Natural killer cell (primary cell): ENCODE measurements around the gene ACSS2. TPM values are rescaled to one million over a fixed set of nuclear protein-coding genes. Genes with fewer than 3 reads are reported as not detected.
"Not testable (repeated sequence)": the region's sequence is repeated elsewhere in the genome, so short reads cannot be mapped to it uniquely, and the experiment has no call there.

Source experiments
- ATAC-seq, 3 donors: fragments of 150-1000 bp in 2 of 3; fragments of 200-7000 bp in 1 of 3; cut with Tn5 transposase; 1 replicate in 1 of 3; 2 replicates in 2 of 3; pipeline ENCODE4 v1.10.0; 2021; ENCODE audit warnings: mild to moderate bottlenecking in 2 of 3, moderate library complexity in 2 of 3
- DNase-seq, 2 donors: peaks; one replicate each; pipeline versions ENCODE4 v3.0.0 to v3.0.0-alpha.2; 2013 to 2021; ENCODE audit warnings: mixed read lengths in 1 of 2
- H3K27ac ChIP-seq: one replicate; pipeline ENCODE4 v1.5.1; 2013; ENCODE audit warnings: mild to moderate bottlenecking, low read length
- H3K27me3 ChIP-seq: one replicate; pipeline ENCODE4 v1.6.1; 2013; ENCODE audit warnings: low read length; ENCODE audit not compliant: control insufficient read depth, insufficient read depth
- H3K36me3 ChIP-seq: one replicate; pipeline ENCODE4 v1.6.1; 2013; ENCODE audit warnings: low read length; ENCODE audit not compliant: control insufficient read depth, insufficient read depth
- H3K4me1 ChIP-seq: one replicate; pipeline ENCODE4 v1.6.1; 2013; ENCODE audit warnings: low read length; ENCODE audit not compliant: control insufficient read depth, insufficient read depth
- H3K4me3 ChIP-seq: one replicate; pipeline ENCODE4 v1.5.1; 2013; ENCODE audit warnings: low read length
- H3K9me3 ChIP-seq: one replicate; pipeline ENCODE4 v1.6.1; 2013; ENCODE audit warnings: low read length; ENCODE audit not compliant: control insufficient read depth, insufficient read depth
- H3K27ac Mint-ChIP-seq, 2 donors: one replicate each; pipeline ENCODE4 v1.8.0; 2022; ENCODE audit warnings: mild to moderate bottlenecking in 2 of 2, mixed read lengths in 2 of 2, moderate library complexity in 1 of 2
- H3K27me3 Mint-ChIP-seq, 2 donors: one replicate each; pipeline ENCODE4 v1.8.0; 2022; ENCODE audit warnings: low read depth in 2 of 2, mixed read lengths in 2 of 2
- H3K36me3 Mint-ChIP-seq: one replicate; pipeline ENCODE4 v1.8.0; 2022; ENCODE audit warnings: mixed read lengths
- H3K4me1 Mint-ChIP-seq, 2 donors: one replicate each; pipeline ENCODE4 v1.8.0; 2022; ENCODE audit warnings: mixed read lengths in 2 of 2
- H3K4me3 Mint-ChIP-seq: one replicate; pipeline ENCODE4 v1.8.0; 2022; ENCODE audit warnings: mild to moderate bottlenecking, moderate library complexity, mixed read lengths
- H3K9me3 Mint-ChIP-seq, 2 donors: one replicate each; pipeline ENCODE4 v1.8.0; 2022; ENCODE audit warnings: mixed read lengths in 2 of 2
- WGBS: methylation state at CpG from one replicate; pipeline ENCODE4 v1.1.7; 2013; ENCODE audit warnings: missing lambda C conversion rate; ENCODE audit not compliant: insufficient coverage; 5-methylcytosine and 5-hydroxymethylcytosine counted together
- intact Hi-C: fragments of 100-400 bp; cut with micrococcal nuclease; formaldehyde crosslinking; loops from one replicate; pipeline ENCODE4 v1.14.2; 2022
- total RNA-seq, 4 donors: library from RNA; stranded (reverse); fragments of 120-200 nt in 1 of 4; gene quantifications; one replicate each; pipeline versions ENCODE4 v1.2.3 to v1.2.4, GENCODE V29; 2013 to 2022
- TF ChIP-seq, protein P1 (sequence below): fragments of 200-600 bp; IDR thresholded peaks from one replicate; pipeline ENCODE4 v1.8.0; 2022; ENCODE audit warnings: antibody characterized with exemption

The ACSS2 gene
- total RNA-seq, 3 donors from 2014 or later (not counting 1 experiment from before 2014, with no cell fraction given) = 2.4 to 11.4 (median 7.5) TPM

DNA sequence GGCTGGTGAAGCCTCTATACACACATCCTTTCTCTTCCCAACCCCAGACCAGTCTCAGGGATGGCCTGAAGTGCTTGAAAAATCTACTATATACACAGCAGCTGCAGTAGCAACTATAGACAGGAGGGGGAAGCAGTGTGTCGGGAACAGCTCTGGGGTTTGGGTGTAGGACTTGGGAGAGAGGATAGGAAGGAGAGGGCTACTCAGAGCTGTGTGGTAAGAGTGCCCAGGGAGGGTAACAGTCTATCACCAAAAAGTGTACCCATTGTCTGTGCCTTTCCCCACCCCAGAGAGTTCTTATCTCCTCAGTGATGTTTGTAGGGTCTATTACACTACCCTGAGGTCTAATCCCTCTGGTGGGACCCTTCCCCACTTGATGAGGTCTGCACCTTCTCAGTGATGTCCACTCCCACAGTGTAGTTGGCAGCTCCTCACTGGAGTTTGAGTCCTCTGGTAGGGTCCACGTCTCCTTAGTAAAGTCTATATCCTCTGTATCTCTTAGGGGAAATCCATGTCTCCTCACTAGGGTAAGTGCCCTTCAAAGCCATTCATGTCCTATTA, 2.2 kb upstream of the ACSS2 start:
- ATAC-seq = no peak
- TF ChIP-seq, protein P1, sequence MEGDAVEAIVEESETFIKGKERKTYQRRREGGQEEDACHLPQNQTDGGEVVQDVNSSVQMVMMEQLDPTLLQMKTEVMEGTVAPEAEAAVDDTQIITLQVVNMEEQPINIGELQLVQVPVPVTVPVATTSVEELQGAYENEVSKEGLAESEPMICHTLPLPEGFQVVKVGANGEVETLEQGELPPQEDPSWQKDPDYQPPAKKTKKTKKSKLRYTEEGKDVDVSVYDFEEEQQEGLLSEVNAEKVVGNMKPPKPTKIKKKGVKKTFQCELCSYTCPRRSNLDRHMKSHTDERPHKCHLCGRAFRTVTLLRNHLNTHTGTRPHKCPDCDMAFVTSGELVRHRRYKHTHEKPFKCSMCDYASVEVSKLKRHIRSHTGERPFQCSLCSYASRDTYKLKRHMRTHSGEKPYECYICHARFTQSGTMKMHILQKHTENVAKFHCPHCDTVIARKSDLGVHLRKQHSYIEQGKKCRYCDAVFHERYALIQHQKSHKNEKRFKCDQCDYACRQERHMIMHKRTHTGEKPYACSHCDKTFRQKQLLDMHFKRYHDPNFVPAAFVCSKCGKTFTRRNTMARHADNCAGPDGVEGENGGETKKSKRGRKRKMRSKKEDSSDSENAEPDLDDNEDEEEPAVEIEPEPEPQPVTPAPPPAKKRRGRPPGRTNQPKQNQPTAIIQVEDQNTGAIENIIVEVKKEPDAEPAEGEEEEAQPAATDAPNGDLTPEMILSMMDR = peak; percentile 16
- Mint-ChIP-seq H3K9me3 (no peaks in the 10 kb centered on the region), H3K4me1 (peaks cover 34 to 58% of the 10 kb centered on the region in 2 donors), H3K4me3 (peak overlapping the region; percentile 87), H3K27me3 (peaks cover 6 to 20% of the 10 kb centered on the region in 2 donors), H3K36me3 (no peaks in the 10 kb centered on the region), H3K27ac (peak overlapping the region in 1 of 2 donors; percentile 81)
- intact Hi-C loops = no loop called here
- Histone ChIP-seq H3K4me3 (no peak overlapping the region), H3K27me3 (no peaks in the 10 kb centered on the region), H3K27ac (no peak overlapping the region), H3K4me1 (peaks cover 41% of the 10 kb centered on the region), H3K36me3 (no peaks in the 10 kb centered on the region), H3K9me3 (no peaks in the 10 kb centered on the region)
- 35% methylated on average over 2 of the region's 2 CpGs for WGBS
- peak in 1 of 2 donors; percentile 67 for DNase-seq

DNA sequence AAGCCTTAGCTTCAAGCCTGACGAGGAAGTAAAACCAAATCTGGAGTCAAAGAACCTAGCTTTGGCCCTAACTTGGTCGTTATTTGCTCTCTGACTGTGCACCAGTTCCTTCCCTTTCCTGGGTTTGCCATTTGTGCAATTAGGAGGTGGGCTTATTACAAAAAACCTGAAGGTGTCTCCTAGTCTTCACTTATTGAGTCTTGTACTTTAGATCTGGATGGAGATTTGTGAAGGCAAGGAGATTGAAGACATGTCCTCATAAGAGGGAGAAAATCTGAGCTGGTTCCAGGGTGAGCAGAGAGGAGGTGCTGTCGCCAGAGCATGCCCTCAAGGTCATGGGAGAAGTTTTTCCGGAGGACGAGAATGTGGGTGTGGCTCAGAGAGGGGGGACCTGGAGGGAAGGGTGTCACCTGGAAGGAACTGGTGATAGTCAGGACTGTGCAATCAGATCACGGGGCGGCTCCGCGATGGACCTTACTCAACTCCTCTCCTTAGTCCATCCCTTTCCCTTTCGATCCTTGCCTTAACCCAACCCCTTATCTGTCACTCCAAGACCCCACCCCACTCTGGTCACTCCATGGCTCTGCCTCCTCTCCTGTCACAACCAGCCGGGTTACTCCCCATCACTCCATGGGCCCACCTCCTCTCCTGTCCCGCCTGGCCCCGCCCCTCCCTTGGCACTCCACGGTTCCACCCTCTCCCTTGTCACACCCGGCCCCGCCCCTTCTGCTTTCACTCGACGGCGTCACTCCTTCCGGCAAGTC, 588 bp upstream of the ACSS2 start:
- WGBS = 4% methylated on average over 20 of the region's 20 CpGs
- no peaks in the 10 kb centered on the region for H3K27me3 ChIP-seq
- H3K36me3 Mint-ChIP-seq = no peaks in the 10 kb centered on the region
- ATAC-seq (peak; percentile 56 to 79 (median 60)), DNase-seq (no peak)
- peaks cover 41% of the 10 kb centered on the region for H3K4me1 ChIP-seq
- H3K9me3 Mint-ChIP-seq = no peaks in the 10 kb centered on the region
- intact Hi-C loops = loop anchor here (1.0 kb wide), 1 partner anchor 79 kb away; the partner anchor contains the start of genes GSS and MYH7B
- peak overlapping the region; percentile 18 to 78 for H3K27ac Mint-ChIP-seq
- H3K4me3 Mint-ChIP-seq = peak overlapping the region; percentile 87
- TF ChIP-seq, protein P1 = no peak
- peaks cover 6 to 21% of the 10 kb centered on the region in 2 donors for H3K27me3 Mint-ChIP-seq
- no peaks in the 10 kb centered on the region for H3K36me3 ChIP-seq
- no peaks in the 10 kb centered on the region for H3K9me3 ChIP-seq
- peak overlapping the region; percentile 54 for H3K27ac ChIP-seq
- peak overlapping the region; percentile 54 for H3K4me3 ChIP-seq
- H3K4me1 Mint-ChIP-seq = peaks cover 34 to 53% of the 10 kb centered on the region in 2 donors

DNA sequence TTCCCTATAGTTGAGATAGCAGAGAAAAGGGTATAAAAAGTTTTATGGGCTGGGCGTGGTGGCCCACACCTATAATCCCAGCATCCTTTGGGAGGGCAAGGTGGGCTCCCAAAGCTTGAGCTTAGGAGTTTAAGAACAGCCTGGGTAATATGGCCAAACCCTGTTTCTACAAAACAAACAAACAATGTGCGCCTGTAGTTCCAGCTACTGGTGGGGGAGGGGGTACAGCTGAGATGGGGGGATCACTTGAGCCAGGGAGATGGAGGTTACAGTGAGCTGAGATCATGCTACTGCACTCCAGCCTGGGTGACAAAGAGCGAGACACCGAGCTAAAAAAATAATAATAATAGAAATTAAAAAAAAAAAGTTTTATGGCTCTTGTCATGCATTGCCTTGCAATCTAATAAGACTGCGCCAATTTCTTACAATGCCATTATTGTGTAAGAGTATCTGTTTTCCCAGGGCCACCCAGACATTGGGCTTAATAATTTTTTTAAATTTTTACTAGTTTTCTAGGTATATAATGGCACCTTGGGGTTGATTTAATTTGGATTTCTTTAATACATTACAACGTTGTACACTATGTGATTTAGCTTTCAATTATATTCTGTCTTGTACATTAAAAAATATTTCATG, 3.9 kb downstream of the ACSS2 start:
- Histone ChIP-seq H3K4me1 (peaks cover 14% of the 10 kb centered on the region), H3K9me3 (no peaks in the 10 kb centered on the region), H3K36me3 (no peaks in the 10 kb centered on the region), H3K4me3 (no peak overlapping the region), H3K27me3 (no peaks in the 10 kb centered on the region), H3K27ac (no peak overlapping the region)
- Mint-ChIP-seq H3K4me3 (no peak overlapping the region), H3K9me3 (no peaks in the 10 kb centered on the region), H3K36me3 (no peaks in the 10 kb centered on the region), H3K27me3 (peaks cover 6 to 13% of the 10 kb centered on the region in 2 donors), H3K4me1 (peaks cover 15 to 18% of the 10 kb centered on the region in 2 donors), H3K27ac (no peak overlapping the region)
- intact Hi-C loops = no loop called here
- TF ChIP-seq, protein P1 = no peak
- DNase-seq (no peak), ATAC-seq (no peak)
- 100% methylated on average over 4 of the region's 6 CpGs for WGBS

DNA sequence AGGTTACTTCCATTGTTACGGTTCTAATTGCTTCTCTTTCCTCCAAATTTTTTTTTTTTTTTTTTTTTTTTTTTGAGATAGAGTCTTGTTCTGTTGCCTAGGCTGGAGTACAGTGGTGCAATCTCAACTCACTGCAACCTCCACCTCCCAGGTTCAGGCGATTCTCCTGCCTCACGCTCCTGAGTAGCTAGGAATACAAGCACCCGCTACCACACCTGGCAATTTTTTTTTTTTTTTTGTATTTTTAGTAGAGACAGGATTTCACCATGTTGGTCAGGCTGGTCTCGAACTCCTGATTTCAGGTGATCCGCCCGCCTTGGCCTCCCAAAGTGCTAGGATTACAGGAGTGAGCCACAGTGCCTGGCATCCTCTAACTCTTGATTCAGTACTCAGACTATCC, 4.6 kb downstream of the ACSS2 start:
- DNase-seq, intact Hi-C loops, H3K27me3 ChIP-seq, H3K4me3 ChIP-seq, H3K36me3 Mint-ChIP-seq, H3K36me3 ChIP-seq, H3K27ac Mint-ChIP-seq, H3K9me3 ChIP-seq, ATAC-seq, H3K27ac ChIP-seq, H3K4me3 Mint-ChIP-seq, H3K9me3 Mint-ChIP-seq, H3K4me1 ChIP-seq: not testable (repeated sequence)
- Mint-ChIP-seq H3K4me1 (peaks cover 9 to 13% of the 10 kb centered on the region in 2 donors), H3K27me3 (peaks cover 6 to 10% of the 10 kb centered on the region in 2 donors)
- WGBS = 85% methylated on average over 4 of the region's 7 CpGs
